Activated naive CD8-positive, alpha-beta T cell treated with anti-CD3 and anti-CD28 coated beads for 36 hours (primary cell): Measurements from ENCODE around the gene TM4SF1. TPM values are rescaled to one million over a fixed set of nuclear protein-coding genes. Genes with fewer than 3 reads are reported as not detected.

Experiments used
- DNase-seq: peaks from one replicate; pipeline ENCODE4 v3.0.0; 2021
- H3K27ac Mint-ChIP-seq: one replicate; pipeline ENCODE4 v1.8.0; 2022; ENCODE audit warnings: mild to moderate bottlenecking, moderate library complexity, mixed read lengths
- H3K27me3 Mint-ChIP-seq: one replicate; pipeline ENCODE4 v1.8.0; 2022; ENCODE audit warnings: mild to moderate bottlenecking, mixed read lengths
- H3K36me3 Mint-ChIP-seq: one replicate; pipeline ENCODE4 v1.8.0; 2021; ENCODE audit warnings: mild to moderate bottlenecking, mixed read lengths
- H3K4me1 Mint-ChIP-seq: one replicate; pipeline ENCODE4 v1.8.0; 2021; ENCODE audit warnings: mixed read lengths
- H3K4me3 Mint-ChIP-seq: one replicate; pipeline ENCODE4 v1.8.0; 2022; ENCODE audit warnings: mild to moderate bottlenecking, moderate library complexity, mixed read lengths
- H3K9me3 Mint-ChIP-seq: one replicate; pipeline ENCODE4 v1.8.0; 2022; ENCODE audit warnings: mixed read lengths
- total RNA-seq, 2 experiments: library from RNA; stranded (reverse); gene quantifications; one replicate each; pipeline ENCODE4 v1.2.3, GENCODE V29; 2021

Gene TM4SF1, protein sequence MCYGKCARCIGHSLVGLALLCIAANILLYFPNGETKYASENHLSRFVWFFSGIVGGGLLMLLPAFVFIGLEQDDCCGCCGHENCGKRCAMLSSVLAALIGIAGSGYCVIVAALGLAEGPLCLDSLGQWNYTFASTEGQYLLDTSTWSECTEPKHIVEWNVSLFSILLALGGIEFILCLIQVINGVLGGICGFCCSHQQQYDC
- not detected for total RNA-seq

DNA sequence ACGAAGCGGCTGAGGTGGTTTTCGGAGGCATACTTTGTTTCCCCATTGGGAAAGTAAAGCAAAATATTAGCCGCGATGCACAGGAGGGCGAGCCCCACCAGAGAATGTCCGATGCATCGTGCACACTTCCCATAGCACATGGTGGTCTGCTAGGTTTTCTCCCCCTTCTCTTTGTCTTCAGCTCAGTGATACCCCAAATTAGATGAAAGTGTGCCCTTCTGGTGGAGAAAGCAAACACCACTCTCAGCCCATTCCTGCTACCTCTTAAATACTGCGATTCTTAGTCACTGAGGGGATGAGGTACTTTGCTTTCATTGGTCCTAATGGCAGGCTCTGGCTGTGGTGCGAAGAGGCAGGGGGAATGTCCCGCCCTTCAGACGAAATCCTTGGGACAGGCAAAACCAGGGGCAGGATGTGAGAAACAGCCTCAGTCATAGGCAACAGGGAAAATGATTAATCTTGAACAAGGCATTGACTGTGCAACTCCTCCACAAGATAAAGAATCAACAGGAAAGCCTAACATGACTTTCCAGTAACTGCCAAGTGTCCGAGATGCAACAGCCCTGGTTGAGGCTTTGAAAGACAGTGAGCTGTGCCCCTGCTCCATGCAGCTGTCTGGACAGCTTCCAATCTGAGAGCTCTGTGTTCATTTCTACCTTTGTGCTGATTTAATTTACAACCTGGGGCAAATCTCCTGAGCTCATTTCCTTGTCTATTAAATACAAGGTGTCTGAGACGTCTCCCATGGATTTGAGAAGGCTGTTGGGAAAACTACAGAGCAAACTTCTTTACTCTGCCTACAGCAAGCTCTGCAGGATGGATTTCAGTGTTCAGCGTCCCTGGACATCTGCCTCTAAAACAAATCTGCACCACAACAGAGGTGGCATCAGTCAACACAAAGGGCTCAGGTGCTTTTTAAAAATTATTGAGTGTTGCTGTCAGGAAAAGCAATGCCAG, at the start of gene TM4SF1:
Gene TM4SF1, minus strand, starts transcription at position 242 of the 957 bp plus-strand sequence. Its CDS starts 102 bp downstream, at position 140.
- peaks cover 2% of the 10 kb centered on the region for H3K4me1 Mint-ChIP-seq
- H3K27me3 Mint-ChIP-seq = peaks cover 13% of the 10 kb centered on the region
- H3K9me3 Mint-ChIP-seq = no peaks in the 10 kb centered on the region
- H3K27ac Mint-ChIP-seq = no peak within 1 kb of the TSS
- H3K4me3 Mint-ChIP-seq = no peak within 1 kb of the TSS
- H3K36me3 Mint-ChIP-seq = no peaks in the 10 kb centered on the region
- no peak for DNase-seq

DNA sequence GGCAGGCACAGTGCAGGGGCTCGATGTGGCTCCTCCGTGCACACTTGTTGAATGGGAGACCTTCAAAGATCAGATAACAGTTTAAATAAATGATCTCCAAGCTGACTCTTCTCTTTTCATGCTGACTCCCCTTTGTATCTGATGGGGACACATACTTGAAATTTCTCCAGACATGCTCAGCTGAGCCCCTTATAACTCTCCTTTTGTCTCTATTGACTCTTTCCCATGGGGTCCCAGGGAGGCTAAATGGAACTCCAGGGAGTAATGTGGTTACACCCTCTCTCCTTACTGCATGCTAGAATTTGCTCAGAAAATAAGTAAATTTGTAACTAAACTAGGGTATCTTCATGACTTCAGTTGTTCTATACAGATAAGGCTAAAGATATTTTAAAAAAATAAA, 48.9 kb upstream of the TM4SF1 start:
- Mint-ChIP-seq H3K27ac (no peak overlapping the region), H3K9me3 (no peaks in the 10 kb centered on the region), H3K4me1 (no peaks in the 10 kb centered on the region), H3K27me3 (peaks cover 23% of the 10 kb centered on the region), H3K36me3 (no peaks in the 10 kb centered on the region), H3K4me3 (no peak overlapping the region)
- DNase-seq = no peak

DNA sequence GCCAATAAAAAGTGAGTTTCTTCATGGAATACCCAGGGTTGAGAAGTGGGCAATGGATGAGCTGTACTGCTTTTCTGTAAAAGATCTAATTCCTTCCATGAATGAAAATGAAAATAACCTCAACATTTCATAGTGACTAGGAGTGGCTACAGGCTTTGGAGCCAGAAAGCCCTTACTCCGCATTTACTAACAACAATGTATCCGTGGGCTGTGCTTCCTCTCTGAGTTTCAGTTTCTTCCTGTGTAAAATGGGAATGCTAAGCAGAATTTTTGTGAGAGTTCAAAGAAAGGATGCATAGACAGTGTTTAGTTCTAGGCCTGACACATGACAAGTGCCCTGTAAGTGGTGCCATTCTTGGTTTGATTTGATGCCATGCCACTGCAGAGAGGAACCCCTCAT, 47.5 kb upstream of the TM4SF1 start:
- no peaks in the 10 kb centered on the region for H3K4me1 Mint-ChIP-seq
- no peaks in the 10 kb centered on the region for H3K9me3 Mint-ChIP-seq
- no peak overlapping the region for H3K27ac Mint-ChIP-seq
- no peak overlapping the region for H3K4me3 Mint-ChIP-seq
- no peak for DNase-seq
- no peaks in the 10 kb centered on the region for H3K36me3 Mint-ChIP-seq
- H3K27me3 Mint-ChIP-seq = peaks cover 23% of the 10 kb centered on the region

DNA sequence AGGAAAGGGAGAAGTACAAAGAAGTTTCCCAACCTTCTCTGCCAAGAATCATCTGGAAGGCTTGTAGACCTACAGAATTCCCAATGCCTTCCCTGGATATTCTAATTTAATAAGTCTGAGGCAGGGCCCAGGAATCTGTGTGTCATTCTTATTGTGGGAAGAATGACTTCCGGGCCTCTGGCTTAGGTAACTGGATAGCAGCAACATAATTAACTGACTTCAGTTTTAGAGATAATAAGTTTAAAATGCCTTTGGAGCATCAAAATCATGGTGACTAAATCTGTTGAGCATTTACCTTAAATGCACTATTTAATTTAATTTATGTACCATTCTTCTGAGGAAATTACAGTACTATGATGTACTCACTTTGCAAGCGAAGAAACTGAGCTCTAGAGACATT, 44.3 kb upstream of the TM4SF1 start:
- H3K4me1 Mint-ChIP-seq = no peaks in the 10 kb centered on the region
- H3K27me3 Mint-ChIP-seq = peaks cover 15% of the 10 kb centered on the region
- no peak overlapping the region for H3K27ac Mint-ChIP-seq
- no peak for DNase-seq
- H3K4me3 Mint-ChIP-seq = no peak overlapping the region
- H3K9me3 Mint-ChIP-seq = no peaks in the 10 kb centered on the region
- no peaks in the 10 kb centered on the region for H3K36me3 Mint-ChIP-seq

DNA sequence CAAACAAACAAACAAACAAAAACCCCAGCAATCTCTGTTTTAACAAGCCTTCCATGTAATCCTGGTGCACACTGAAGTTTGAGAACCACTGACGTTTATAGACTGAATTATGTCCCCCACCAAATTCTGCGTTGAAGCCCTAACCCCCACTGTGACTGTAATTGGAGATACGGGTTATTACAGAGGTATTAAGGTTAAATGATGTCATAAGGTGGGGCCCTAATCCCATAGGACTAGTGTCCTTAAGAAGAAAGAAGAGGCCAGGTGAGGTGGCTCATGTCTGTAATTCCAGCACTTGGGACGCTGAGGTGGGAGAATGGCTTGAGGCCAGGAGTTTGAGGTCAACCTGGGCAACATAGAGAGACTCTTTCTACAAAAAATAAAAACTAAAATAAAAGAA, 42.4 kb upstream of the TM4SF1 start:
- H3K36me3 Mint-ChIP-seq = no peaks in the 10 kb centered on the region
- H3K4me3 Mint-ChIP-seq = no peak overlapping the region
- no peaks in the 10 kb centered on the region for H3K4me1 Mint-ChIP-seq
- H3K9me3 Mint-ChIP-seq = no peaks in the 10 kb centered on the region
- H3K27me3 Mint-ChIP-seq = no peaks in the 10 kb centered on the region
- DNase-seq = no peak
- no peak overlapping the region for H3K27ac Mint-ChIP-seq

DNA sequence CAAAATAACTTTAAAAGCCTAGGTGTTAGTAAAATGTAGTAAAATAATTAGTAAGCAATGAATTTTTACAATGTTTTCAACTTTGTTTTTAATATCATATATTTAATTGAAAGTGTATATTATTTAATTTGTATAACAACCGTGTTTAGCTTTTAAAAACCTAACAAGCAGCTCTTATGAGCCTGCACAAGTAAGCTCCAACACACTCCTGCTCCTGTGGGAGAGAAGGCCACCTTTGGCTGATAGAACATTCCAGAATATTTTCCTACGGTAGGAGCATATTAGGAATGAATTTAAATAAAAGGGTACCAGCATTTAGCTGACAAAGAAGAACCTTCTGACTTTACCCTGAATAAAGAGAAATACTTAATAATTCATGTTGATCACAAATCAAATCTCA, 40.3 kb upstream of the TM4SF1 start:
- Mint-ChIP-seq H3K36me3 (no peaks in the 10 kb centered on the region), H3K27ac (no peak overlapping the region)
- no peak for DNase-seq

DNA sequence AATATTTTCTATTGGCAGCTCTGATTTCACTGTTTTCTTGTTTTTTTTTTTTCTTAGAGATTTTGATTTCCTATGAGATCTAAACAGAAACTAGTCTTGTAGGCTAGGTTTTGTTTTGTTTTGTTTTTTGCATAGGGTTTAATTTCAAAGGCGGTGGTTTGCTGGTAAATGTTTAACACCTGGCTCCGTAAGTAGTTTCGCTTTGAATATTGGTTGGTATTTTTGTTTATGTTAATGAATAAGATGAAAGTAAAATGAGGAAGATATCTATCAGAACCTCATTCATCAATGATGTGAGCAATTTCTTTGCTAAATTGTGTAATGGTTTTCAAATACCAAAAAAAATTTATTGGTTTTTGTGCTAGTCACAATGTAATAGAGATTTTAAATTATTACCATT, 39.7 kb upstream of the TM4SF1 start:
- Mint-ChIP-seq H3K4me1 (no peaks in the 10 kb centered on the region), H3K9me3 (no peaks in the 10 kb centered on the region), H3K27me3 (no peaks in the 10 kb centered on the region), H3K27ac (no peak overlapping the region), H3K4me3 (no peak overlapping the region), H3K36me3 (no peaks in the 10 kb centered on the region)
- no peak for DNase-seq

More for the DNA sequence above, 40.3 kb upstream of the TM4SF1 start:
- Mint-ChIP-seq H3K9me3 (no peaks in the 10 kb centered on the region), H3K27me3 (no peaks in the 10 kb centered on the region), H3K4me3 (no peak overlapping the region), H3K4me1 (no peaks in the 10 kb centered on the region)

DNA sequence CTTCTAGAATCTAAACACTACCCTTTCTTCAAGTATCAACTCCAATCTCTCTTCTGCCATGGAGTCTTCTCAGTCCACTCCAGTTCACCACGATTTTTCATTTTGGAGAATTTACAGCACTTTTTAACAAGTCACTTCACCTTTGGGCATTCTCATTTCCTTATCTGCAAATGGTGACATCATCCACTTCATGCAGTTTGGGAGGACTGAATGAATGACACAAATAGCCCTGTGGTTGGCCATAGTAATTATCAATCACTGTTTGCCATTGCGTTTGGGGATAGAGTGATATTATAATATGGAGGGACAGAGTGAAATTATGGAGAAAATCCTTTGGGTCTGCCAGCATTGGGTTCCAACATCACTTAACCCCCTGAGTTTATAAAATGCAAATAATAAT, 38.0 kb upstream of the TM4SF1 start:
- no peak overlapping the region for H3K27ac Mint-ChIP-seq
- H3K9me3 Mint-ChIP-seq = no peaks in the 10 kb centered on the region
- DNase-seq = no peak
- H3K36me3 Mint-ChIP-seq = no peaks in the 10 kb centered on the region
- no peaks in the 10 kb centered on the region for H3K27me3 Mint-ChIP-seq
- H3K4me3 Mint-ChIP-seq = no peak overlapping the region
- H3K4me1 Mint-ChIP-seq = no peaks in the 10 kb centered on the region

DNA sequence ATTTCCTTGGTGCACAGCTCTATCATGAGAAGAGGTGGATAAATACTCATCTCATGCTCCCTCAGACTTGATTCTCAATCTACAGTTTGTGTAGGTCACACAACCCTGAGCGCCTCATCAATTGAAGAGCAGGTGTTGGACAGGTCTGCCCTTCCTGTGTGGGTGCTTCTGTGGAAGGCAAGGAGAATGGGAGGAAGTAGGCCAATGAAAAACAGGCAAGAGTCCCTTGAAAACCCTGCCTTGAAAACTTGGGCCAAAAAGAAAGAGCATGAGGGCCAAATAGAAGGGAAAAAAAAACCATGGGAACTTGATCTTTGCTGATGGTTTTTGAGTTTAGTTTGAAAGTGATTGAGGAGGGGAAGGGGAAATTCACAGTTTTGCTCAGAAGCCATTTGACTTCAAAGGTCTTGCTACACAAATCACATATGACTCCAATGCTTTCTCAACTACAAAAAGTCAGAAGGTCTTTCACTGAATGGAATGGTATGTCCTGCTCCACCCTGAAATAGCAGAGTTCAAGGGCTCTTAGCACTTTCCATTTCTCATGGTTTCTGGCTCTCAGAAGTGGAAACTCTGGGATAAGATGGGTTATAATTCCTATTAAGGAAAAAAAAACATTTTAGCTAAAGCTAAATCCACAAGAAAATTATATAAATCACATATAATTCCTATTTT, 37.2 kb upstream of the TM4SF1 start:
- no peaks in the 10 kb centered on the region for H3K27me3 Mint-ChIP-seq
- H3K4me3 Mint-ChIP-seq = no peak overlapping the region
- no peak overlapping the region for H3K27ac Mint-ChIP-seq
- H3K9me3 Mint-ChIP-seq = no peaks in the 10 kb centered on the region
- H3K4me1 Mint-ChIP-seq = no peaks in the 10 kb centered on the region
- DNase-seq = no peak
- H3K36me3 Mint-ChIP-seq = no peaks in the 10 kb centered on the region

DNA sequence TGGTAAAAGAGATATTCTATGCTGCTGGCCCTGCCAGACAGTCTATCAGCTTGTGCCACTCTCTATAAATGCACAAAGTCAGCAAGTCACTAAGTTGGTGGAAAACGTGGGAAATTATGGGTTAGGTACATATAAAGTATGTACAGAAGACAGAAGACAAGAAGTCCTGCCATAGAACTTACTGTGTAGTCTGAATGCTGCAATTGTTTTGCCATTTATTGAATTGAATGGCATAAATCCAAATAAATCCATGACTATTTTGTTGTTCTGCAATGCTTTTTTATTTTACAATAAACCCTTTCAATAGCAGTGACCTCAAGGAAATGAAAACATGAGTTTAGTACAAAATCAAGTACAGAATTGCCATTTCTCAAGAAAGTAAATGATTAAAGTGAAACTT, 34.1 kb upstream of the TM4SF1 start:
- no peaks in the 10 kb centered on the region for H3K4me1 Mint-ChIP-seq
- no peak overlapping the region for H3K4me3 Mint-ChIP-seq
- H3K27me3 Mint-ChIP-seq = no peaks in the 10 kb centered on the region
- no peaks in the 10 kb centered on the region for H3K9me3 Mint-ChIP-seq
- no peaks in the 10 kb centered on the region for H3K36me3 Mint-ChIP-seq
- H3K27ac Mint-ChIP-seq = no peak overlapping the region
- DNase-seq = no peak

DNA sequence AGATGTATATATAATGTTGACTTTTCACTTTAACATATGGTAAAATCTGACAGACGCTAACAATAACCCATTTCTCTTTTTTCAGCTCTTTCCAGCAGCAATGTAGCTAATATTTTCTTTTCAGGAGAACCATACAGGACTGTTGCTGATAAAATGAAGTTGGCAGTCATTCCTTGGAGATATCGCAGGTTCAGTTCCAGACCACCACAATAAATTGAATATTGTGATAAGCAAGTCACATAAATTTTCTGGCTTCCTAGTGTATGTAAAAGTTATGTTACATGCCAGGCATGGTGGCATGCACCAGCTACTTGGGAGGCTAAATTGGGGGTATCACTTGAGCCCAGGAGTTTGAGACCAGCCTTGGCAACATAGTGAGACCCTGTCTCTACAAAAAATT, 31.9 kb upstream of the TM4SF1 start:
- no peak overlapping the region for H3K4me3 Mint-ChIP-seq
- DNase-seq = no peak
- no peaks in the 10 kb centered on the region for H3K4me1 Mint-ChIP-seq
- H3K27me3 Mint-ChIP-seq = peaks cover 12% of the 10 kb centered on the region
- H3K27ac Mint-ChIP-seq = no peak overlapping the region
- H3K9me3 Mint-ChIP-seq = no peaks in the 10 kb centered on the region
- no peaks in the 10 kb centered on the region for H3K36me3 Mint-ChIP-seq

DNA sequence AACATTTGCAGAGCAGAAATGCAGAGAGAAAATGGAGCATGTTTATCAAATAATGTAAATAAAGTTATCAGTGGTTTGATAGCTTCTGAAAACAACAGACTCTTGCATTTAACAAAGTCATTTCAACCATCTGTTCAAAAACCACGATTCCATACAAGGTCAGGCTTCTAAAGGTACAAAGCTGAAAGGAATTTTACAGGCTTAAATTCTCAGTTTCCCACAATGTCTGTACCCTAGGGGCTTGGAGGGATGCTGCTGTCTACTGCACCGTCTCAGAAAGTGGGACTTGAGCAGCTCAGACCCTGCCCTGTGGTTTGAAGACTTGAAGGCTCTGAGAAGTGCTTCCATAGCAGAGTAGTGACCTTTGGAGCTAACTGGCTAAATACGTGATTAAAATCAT, 30.4 kb upstream of the TM4SF1 start:
- Mint-ChIP-seq H3K4me1 (no peaks in the 10 kb centered on the region), H3K9me3 (no peaks in the 10 kb centered on the region), H3K36me3 (no peaks in the 10 kb centered on the region), H3K4me3 (no peak overlapping the region), H3K27me3 (peaks cover 20% of the 10 kb centered on the region), H3K27ac (no peak overlapping the region)
- no peak for DNase-seq

DNA sequence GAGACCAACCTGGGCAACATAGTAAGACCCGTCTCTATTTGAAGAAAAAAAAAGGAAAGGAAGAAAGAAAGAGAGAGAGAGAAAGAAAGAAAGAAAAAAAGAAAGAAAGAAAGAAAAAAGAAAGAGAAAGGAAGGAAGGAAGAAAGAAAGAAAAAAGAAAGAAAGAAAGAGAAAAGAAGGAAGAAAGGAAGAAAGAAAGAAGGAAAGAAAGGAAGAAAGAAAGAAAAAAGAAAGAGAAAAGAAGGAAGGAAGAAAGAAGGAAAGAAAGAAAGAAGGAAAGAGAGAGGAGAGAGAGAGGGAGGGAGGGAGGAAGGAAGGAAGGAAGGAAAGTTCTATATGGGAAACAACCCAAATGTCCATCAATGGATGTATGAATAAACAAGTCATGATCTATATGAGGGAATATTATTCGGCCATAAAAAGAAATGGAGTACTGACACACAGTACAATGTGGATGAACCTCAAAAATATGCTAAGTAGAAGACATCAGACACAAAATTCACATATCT, 28.8 kb upstream of the TM4SF1 start:
- Mint-ChIP-seq H3K4me1 (no peaks in the 10 kb centered on the region), H3K27me3 (peaks cover 20% of the 10 kb centered on the region), H3K27ac (no peak overlapping the region), H3K9me3 (no peaks in the 10 kb centered on the region), H3K36me3 (no peaks in the 10 kb centered on the region), H3K4me3 (no peak overlapping the region)
- DNase-seq = no peak

DNA sequence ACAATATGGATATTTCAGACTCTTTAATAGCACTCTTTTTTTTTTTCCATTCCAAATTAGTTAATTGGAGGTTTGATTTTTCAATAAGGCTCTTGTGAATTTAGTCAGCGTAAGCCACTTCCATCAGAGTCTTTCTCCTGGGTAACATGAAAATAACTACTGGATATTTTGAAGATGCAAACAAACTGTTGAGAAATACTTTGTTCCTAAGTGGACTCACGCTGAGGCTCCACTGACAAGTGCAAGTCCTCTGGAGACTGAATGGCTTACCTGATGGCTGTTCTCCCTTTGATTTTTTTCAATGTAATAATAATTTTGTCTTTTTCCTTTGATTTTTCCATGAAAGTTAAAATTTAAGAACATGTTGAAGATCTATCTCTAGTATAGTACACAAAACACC, 26.0 kb upstream of the TM4SF1 start:
- peaks cover 31% of the 10 kb centered on the region for H3K27me3 Mint-ChIP-seq
- H3K9me3 Mint-ChIP-seq = no peaks in the 10 kb centered on the region
- no peaks in the 10 kb centered on the region for H3K4me1 Mint-ChIP-seq
- no peaks in the 10 kb centered on the region for H3K36me3 Mint-ChIP-seq
- no peak overlapping the region for H3K4me3 Mint-ChIP-seq
- DNase-seq = no peak
- H3K27ac Mint-ChIP-seq = no peak overlapping the region

DNA sequence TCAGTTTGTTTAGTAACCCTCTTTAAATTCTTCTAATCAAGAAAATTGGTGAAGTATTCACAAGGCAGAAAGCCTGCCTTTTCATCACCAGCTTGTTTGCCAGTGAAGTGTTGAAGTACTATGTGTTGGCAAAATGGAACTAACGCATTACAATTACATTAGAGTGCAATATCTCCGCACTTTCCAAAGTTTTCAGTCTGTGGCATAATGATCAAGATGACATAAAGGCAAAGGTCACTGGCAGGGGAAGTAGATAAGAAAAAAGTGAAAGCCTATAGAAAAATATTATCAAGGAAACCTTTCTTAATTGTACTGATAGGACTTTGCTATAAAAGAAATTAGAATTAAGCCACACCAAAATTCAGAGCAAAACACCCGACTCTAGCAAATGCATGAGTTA, 25.0 kb upstream of the TM4SF1 start:
- H3K4me3 Mint-ChIP-seq = no peak overlapping the region
- H3K9me3 Mint-ChIP-seq = no peaks in the 10 kb centered on the region
- no peaks in the 10 kb centered on the region for H3K36me3 Mint-ChIP-seq
- no peaks in the 10 kb centered on the region for H3K4me1 Mint-ChIP-seq
- DNase-seq = no peak
- H3K27me3 Mint-ChIP-seq = peaks cover 31% of the 10 kb centered on the region
- H3K27ac Mint-ChIP-seq = no peak overlapping the region
